GM13977 (cell line): Measurements from ENCODE around the gene CPVL.

Experiments used
- DNase-seq: peaks from one replicate; pipeline ENCODE4 v3.0.0; 2012; ENCODE audit warnings: low spot score
- in situ Hi-C: fragments of 300-500 bp; cut with MboI; formaldehyde crosslinking; loops from one replicate; pipeline ENCODE4 v1.12.0; 2022; ENCODE audit warnings: low sequenced_read_pairs, low pct_unique_long_range_greater_than_20kb, mixed read lengths, inconsistent platforms; ENCODE audit not compliant: unreplicated experiment
- TF ChIP-seq, protein P1 (sequence below): IDR thresholded peaks from 2 replicates; pipeline ENCODE4 v1.5.1; 2012; ENCODE audit warnings: mild to moderate bottlenecking, control low read depth; ENCODE audit not compliant: insufficient read depth; ENCODE audit errors: extremely low read depth, missing control alignments

Gene CPVL

DNA sequence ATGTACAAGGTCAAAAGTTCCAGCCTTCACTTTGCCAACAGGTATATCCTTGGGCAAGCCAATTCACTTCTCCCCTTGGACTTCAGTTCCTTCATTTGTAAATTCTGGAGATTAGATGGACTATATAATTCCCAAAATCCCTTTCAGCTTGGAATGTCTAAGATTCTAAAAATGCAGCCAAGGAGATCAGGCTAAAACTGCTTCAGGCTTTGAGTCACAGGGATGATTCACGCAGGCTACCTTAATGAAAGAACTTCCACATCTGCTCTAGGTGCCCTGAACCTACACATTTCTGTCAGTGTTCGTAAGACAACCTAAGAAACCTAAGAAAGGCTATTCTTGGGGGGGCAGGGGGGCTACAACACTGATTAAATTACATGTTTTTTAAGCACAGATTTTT, 7.1 kb downstream of the CPVL start:
- in situ Hi-C loops, result no loop called here
- TF ChIP-seq, protein P1, sequence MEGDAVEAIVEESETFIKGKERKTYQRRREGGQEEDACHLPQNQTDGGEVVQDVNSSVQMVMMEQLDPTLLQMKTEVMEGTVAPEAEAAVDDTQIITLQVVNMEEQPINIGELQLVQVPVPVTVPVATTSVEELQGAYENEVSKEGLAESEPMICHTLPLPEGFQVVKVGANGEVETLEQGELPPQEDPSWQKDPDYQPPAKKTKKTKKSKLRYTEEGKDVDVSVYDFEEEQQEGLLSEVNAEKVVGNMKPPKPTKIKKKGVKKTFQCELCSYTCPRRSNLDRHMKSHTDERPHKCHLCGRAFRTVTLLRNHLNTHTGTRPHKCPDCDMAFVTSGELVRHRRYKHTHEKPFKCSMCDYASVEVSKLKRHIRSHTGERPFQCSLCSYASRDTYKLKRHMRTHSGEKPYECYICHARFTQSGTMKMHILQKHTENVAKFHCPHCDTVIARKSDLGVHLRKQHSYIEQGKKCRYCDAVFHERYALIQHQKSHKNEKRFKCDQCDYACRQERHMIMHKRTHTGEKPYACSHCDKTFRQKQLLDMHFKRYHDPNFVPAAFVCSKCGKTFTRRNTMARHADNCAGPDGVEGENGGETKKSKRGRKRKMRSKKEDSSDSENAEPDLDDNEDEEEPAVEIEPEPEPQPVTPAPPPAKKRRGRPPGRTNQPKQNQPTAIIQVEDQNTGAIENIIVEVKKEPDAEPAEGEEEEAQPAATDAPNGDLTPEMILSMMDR, result no peak
- no peak for DNase-seq

DNA sequence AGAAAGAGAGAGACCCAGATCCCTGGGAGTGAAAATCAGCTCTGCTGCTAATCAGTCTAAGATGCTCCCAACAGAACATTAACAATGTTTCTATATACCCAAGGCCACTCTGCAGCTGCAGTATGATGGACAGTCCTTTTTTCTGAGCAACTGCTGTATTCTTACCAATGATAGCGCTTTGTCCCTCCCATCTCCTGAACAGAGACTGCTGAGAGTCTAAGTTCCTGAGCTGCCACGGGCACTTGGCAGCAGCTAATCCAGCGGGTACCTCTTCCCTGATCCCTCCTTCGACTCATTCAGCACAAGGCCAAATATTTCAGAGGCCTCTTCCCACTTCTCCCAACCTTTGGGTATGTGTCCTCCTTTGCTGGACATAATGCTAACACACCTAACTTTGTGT, 7.7 kb downstream of the CPVL start:
- TF ChIP-seq, protein P1, result no peak
- DNase-seq, result no peak
- in situ Hi-C loops, result no loop called here

- no peak for DNase-seq
- TF ChIP-seq, protein P1, result no peak
- in situ Hi-C loops, result no loop called here
These were observed 10.5 kb downstream of the CPVL start for GRCh38 chr7:29135846-29136245.

DNA sequence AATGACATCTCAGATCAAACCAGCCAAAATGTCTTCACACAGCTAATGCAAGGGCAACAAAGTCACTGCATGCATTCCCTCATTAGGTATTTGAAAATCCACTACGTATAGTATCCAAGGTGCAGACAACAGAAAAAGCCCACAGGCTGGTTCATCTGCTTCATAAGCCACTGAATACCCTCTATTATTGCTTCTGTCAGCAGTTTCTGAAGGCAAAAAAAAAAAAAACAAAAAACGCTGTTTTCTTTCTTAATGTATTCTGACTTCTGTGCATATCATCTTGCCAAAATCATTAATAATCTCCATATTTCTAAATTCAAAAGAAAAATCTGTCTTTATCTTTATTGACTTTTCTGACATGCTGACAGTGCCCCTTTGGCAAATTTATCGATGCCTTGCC, 13.4 kb downstream of the CPVL start:
- in situ Hi-C loops, result no loop called here
- no peak for DNase-seq
- TF ChIP-seq, protein P1, result no peak

GRCh38 chr7:29131678-29132077, 14.7 kb downstream of the CPVL start:
- no peak for DNase-seq
- TF ChIP-seq, protein P1, result no peak
- in situ Hi-C loops, result no loop called here

GRCh38 chr7:29130096-29130495, 16.2 kb downstream of the CPVL start:
- in situ Hi-C loops, result no loop called here
- TF ChIP-seq, protein P1, result no peak
- DNase-seq, result no peak

DNA sequence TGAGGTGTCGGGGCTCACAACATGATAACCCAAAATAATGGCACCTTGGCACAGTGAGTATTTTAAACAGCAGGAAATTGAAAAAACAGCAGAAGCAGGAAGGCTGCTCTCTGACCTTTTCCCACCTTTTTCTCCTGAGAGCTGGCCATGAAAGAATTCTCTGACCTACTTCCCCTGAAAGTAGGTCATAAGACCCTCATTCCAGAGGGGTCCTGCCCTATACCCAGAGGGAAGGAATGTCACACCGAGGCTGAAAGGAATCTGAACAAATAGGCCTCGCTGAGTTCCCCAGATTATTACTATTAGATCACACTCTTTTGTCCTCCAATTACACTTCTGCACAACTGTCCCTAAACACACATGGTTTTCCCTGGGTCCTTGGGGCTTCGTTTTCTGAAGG, 18.8 kb downstream of the CPVL start:
- no peak for DNase-seq
- TF ChIP-seq, protein P1, result no peak
- in situ Hi-C loops, result no loop called here
